Activated gamma-delta T cell (primary cell): Measurements from ENCODE around the gene SLC9A9.
"Not testable (repeated sequence)": the region's sequence is repeated elsewhere in the genome, so short reads cannot be mapped to it uniquely, and the experiment has no call there.

Experiments
- DNase-seq: peaks from one replicate; lab custom pipeline; 2025; lab: John Stamatoyannopoulos, UW

Gene SLC9A9

GRCh38 chr3:143755978-143756377 is 92.3 kb downstream of the SLC9A9 start:
- no peak for DNase-seq

DNA sequence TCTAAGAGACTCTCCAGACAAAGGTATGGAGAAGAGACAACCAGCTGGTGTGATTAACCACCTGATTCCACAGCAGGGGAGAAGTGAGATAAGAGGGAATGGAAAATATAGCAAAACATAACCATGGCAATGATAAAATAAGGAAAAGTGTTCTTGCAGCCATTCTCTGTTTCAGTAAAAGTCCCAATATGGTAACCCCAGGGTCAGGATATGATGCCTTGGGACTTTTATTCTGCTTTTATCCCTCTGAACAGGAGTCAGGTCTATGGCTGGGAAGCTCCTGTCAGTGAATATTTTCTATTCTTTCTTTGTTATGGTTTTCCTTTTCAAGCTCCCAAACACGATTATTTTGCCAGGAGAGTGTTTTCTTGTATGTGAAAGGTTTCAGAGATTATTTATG is 94.2 kb downstream of the SLC9A9 start:
- DNase-seq = no peak

GRCh38 chr3:143753456-143753855 is 94.8 kb downstream of the SLC9A9 start:
- no peak for DNase-seq

DNA sequence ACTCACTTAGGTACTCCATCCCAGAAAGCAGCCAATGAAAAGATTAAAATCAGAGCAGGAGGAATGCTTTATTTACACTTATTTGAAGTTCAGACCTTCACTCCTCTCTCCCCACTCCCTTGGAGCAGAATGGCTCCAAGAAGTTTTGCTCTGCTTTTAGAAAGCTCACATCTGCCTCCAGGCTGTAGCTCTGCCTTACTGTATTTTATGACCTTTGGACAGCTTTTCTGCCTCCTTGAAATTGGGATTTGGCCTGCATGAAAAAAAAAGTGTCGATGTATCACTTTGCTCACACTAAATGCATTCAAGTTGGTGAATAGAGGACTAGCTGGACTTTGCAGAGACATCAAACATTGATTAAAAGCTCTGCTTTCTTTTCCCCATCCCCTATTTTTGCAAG is 95.3 kb downstream of the SLC9A9 start:
- DNase-seq = no peak

- DNase-seq = no peak
Observed at GRCh38 chr3:143751643-143752178, 96.6 kb downstream of the SLC9A9 start.

- DNase-seq = no peak
Observed at GRCh38 chr3:143750841-143751240, 97.4 kb downstream of the SLC9A9 start.

GRCh38 chr3:143749926-143750325 is 98.3 kb downstream of the SLC9A9 start:
- no peak for DNase-seq

DNA sequence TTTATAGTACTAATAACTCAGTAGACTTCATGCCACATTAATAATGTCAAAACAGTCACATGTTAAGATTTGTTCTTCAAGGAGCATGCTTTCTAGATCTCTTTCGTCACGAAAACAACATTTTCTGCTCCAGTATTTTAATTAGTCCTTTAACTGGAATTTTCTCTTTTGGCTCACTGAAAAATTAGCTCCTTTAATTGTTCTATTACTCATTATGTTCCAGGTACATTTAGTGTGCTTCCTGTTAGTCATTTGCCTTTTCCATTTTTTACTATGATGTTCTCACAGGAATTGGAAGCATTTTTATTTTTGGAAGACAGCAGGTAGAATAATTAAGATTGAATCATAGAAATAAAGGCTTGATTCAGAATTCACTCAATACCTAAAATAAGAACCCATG is 111.2 kb downstream of the SLC9A9 start:
- DNase-seq = no peak

DNA sequence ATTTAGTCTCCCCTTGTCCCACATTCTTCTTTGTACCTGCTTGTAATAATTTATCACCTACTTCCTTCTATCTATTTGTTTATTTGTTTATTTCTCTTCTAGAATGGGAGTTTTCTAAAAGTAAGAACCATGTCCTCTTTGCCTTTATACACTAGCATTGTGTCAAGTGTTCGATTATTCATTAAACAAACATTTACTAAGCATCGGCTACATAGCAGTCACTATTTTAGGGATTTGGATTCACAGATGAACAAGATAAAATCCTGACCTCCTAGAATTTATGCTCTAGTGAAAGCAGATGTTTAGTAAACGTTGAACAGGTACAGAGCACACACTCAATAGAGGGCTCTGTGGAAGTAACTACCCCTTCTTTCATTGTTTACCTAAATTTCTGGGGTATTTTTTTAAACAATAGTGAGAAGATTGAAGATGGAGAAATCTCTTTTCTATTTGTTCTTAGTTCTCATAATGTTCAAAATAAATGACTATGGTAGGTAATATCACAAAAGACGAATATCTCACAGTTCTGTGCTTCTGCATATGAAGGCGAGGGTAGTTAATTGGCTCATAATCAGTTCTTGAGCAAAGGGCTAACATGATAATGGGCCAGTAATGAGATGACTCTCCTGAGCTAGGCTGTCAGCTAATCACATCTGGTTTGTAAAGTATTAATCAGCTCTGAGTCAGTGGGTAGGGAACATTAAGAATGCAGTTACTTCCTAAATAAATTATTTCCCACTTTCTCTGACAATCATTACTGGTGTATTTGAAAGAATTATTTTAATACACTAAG is 111.9 kb downstream of the SLC9A9 start:
- no peak for DNase-seq

- no peak for DNase-seq
Observed at GRCh38 chr3:143731776-143732175, 116.5 kb downstream of the SLC9A9 start.

DNA sequence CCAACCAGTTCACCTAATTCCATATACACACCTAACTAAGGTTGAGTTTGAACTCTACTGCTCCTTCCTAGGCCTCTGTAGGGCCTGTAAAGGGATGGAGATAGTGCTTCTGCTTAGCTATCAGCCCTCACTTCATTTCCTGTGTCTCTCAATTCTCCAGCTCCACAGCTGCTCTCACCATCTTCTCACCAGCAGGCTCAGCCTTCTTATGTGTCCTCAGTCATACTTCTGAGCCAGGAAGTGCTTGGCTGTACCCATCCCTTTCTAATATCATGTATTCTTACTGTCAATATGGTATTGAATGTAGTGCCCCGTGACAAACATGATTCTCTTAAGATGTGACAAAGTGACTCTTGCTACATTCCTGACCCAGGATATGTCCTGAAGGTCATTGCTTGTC is 116.9 kb downstream of the SLC9A9 start:
- DNase-seq = no peak

- no peak for DNase-seq
Observed at GRCh38 chr3:143727391-143727790, 120.9 kb downstream of the SLC9A9 start.

DNA sequence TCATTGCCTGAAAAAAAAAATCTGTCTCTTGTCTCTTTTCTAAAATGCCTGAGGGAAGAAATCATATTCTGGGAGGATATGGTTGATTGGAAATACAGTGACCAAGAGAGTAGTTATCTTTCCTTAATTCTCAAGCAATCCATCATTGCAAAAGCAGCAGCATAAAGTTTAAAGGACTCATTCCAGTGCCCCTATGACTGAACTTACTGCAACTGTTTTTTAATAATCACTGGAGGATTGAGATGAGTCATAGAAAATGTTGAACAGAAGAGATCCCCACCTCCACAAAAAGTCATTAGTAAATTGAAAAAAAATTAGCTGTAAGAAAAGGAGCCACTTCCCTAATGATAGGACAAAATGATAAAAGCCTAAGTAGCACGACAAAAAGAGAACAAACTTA is 121.5 kb downstream of the SLC9A9 start:
- no peak for DNase-seq

DNA sequence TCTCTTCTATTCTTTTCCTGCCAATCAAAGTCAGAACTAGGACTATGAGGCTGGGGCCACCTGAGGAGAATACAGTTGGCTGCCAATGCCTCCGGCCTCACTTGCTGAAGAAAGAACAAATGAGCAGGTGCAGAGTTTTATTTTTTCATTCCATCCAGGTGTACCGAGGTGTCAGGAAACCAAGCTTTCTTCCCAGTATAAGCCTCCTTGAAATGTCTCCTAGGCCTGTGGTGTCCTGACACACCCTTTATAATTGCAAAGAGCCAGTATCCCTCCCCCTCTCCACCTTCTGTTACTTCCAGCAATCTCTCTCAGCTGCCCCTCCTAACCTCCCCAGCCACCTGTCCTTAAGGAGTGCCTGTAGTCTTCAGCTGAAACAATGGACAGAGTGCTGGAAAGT is 127.9 kb downstream of the SLC9A9 start:
- DNase-seq = no peak

DNA sequence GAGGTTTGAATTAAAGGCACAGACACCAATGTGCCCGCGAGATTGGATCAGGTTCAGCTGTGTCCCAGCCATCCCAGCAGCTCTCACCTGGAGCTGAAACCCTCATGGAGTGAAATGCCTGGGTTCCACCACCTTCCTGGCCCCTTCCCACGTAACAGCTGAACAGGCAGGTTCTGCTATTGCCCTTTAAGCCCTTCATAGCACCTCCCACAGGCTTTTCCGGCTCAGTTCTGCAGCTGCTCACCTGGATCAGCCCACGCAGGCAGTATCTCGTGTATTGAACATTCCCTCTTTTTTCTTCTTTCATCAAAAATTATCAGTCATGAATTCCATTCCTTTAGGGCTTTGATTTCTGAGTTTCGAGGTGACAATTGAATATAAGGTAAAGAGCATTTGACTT is 129.8 kb downstream of the SLC9A9 start:
- DNase-seq = no peak

GRCh38 chr3:143716731-143717130 is 131.5 kb downstream of the SLC9A9 start:
- DNase-seq = no peak

GRCh38 chr3:143712522-143712921 is 135.7 kb downstream of the SLC9A9 start:
- DNase-seq = no peak

- DNase-seq = no peak
Observed at GRCh38 chr3:143707848-143708247, 140.4 kb downstream of the SLC9A9 start.

GRCh38 chr3:143700431-143700975 is 147.8 kb downstream of the SLC9A9 start:
- DNase-seq = no peak

- DNase-seq = no peak
Observed at GRCh38 chr3:143699424-143699823, 148.8 kb downstream of the SLC9A9 start.

GRCh38 chr3:143698682-143699303 is 149.5 kb downstream of the SLC9A9 start:
- DNase-seq = no peak

GRCh38 chr3:143697975-143698374 is 150.3 kb downstream of the SLC9A9 start:
- no peak for DNase-seq

DNA sequence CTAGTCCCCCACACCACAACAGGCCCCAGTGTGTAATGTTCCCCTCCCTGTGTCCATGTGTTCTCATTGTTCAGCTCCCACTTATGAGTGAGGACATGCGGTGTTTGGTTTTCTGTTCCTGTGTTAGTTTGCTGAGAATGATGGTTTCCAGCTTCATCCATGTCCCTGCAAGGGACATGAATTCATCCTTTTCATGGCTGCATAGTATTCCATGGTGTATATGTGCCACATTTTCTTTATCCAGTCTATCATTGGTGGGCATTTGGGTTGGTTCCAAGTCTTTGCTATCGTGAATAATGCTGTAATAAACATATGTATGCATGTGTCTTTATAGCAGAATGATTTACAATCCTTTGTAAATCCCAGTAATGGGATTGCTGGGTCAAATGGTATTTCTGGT is 152.9 kb downstream of the SLC9A9 start:
- DNase-seq = not testable (repeated sequence)
